ENCODE results near the gene MSH3. TPM values are rescaled to one million over a fixed set of nuclear protein-coding genes. Genes with fewer than 3 reads are reported as not detected.

Gene MSH3
- polyA plus RNA-seq, 1 of the 3 experiments (the other 2 are of a cell fraction): 3.5 TPM

- CTCF ChIA-PET: no interaction called here
- H3K9me3 ChIP-seq: no peaks in the 10 kb centered on the region
- no peak overlapping the region for H3K4me3 ChIP-seq (ENCODE audit: low read depth in 2 of 2, low read length in 1 of 2)
- no peaks in the 10 kb centered on the region for H3F3A ChIP-seq (replicated peaks; ENCODE audit: insufficient read depth)
- no peaks in the 10 kb centered on the region for H4K20me1 ChIP-seq (ENCODE audit: insufficient read depth)
- H2AFZ ChIP-seq (ENCODE audit: low read depth): no peak overlapping the region
- DNase-seq: no peak
- no peaks in the 10 kb centered on the region; a peak in 1 of 4 replicates for H3K4me1 ChIP-seq (ENCODE audit: control insufficient read depth in 1 of 2, insufficient read depth in 2 of 2, low read depth in 1 of 2, low read length in 1 of 2)
- H3K27ac ChIP-seq (ENCODE audit: low read depth in 2 of 2, low read length in 1 of 2): no peak overlapping the region
- no peaks in the 10 kb centered on the region for H3K27me3 ChIP-seq (ENCODE audit: insufficient read depth)
- no peak overlapping the region for H3K9ac ChIP-seq
- POLR2A ChIA-PET: no interaction called here
- H3K9me2 ChIP-seq: no peaks in the 10 kb centered on the region
- TF ChIP-seq REST (IDR thresholded peaks at IDR 0.05; ENCODE audit: low read depth, low read length): no peak
- no peak for TF ChIP-seq GATA2 (CRISPR knock-in tag; IDR thresholded peaks at IDR 0.05)
- TF ChIP-seq ZBTB33 (IDR thresholded peaks at IDR 0.05; ENCODE audit: borderline replicate concordance, low read depth): no peak
- no peak for TF ChIP-seq CHD2 (IDR thresholded peaks at IDR 0.05; ENCODE audit: low read length, partially characterized antibody)
- TF ChIP-seq POLR2AphosphoS5 (IDR thresholded peaks at IDR 0.05; ENCODE audit: low read depth, low read length): no peak
- TF ChIP-seq IRF3 (IDR thresholded peaks at IDR 0.05; ENCODE audit: low read depth, low read length): no peak
- no peak for TF ChIP-seq RXRA (IDR thresholded peaks at IDR 0.05; ENCODE audit: borderline replicate concordance, low read depth)
- TF ChIP-seq FOXM1 (IDR thresholded peaks at IDR 0.05; ENCODE audit: low read depth): no peak
- no peak for TF ChIP-seq FOXJ3 (CRISPR knock-in tag; IDR thresholded peaks at IDR 0.05)
- TF ChIP-seq ELF1 (IDR thresholded peaks at IDR 0.05): no peak
- TF ChIP-seq CTCF (IDR thresholded peaks at IDR 0.05): no peak
- TF ChIP-seq RFX5 (IDR thresholded peaks at IDR 0.05; ENCODE audit: low read length): no peak
- H3K79me2 ChIP-seq (ENCODE audit: insufficient read depth): no peaks in the 10 kb centered on the region
- 98% methylated on average over 5 of the region's 5 CpGs for WGBS (ENCODE audit: low lambda C conversion rate)
- H3K36me3 ChIP-seq (replicated peaks in 1 of 2; ENCODE audit: control insufficient read depth in 1 of 2, insufficient read depth in 2 of 2, low read length in 1 of 2): no peaks in the 10 kb centered on the region
- no peak overlapping the region for H3K4me2 ChIP-seq
These were observed 29.2 kb upstream of the MSH3 start for GRCh38 chr5:80625230-80625629.
